H1 (cell line): Measurements from ENCODE around the gene KHDC4. TPM values are rescaled to one million over a fixed set of nuclear protein-coding genes. Genes with fewer than 3 reads are reported as not detected.
"Not testable (repeated sequence)": the region's sequence is repeated elsewhere in the genome, so short reads cannot be mapped to it uniquely, and the experiment has no call there.

Experiments
- CTCF ChIA-PET: fragments of 300-600 bp; sonication (Branson Sonifier 250); formaldehyde crosslinking; loops from one replicate; lab custom pipeline; 2021; ENCODE audit not compliant: partially characterized antibody; lab: Charles Lee
- POLR2A ChIA-PET: fragments of 300-600 bp; sonication (Branson Sonifier 250); formaldehyde crosslinking; loops from one replicate; lab custom pipeline; 2021; ENCODE audit warnings: inconsistent platforms; ENCODE audit not compliant: partially characterized antibody; lab: Charles Lee
- DNase-seq, 2 experiments: peaks; one replicate each; pipeline versions ENCODE4 v3.0.0 to v3.0.0-alpha.2; 2010 to 2022; ENCODE audit warnings: low spot score in 2 of 2, low read depth in 1 of 2, mixed read lengths in 1 of 2
- FAIRE-seq: peaks from 2 replicates; lab custom pipeline; 2011; peaks lifted over from hg19 to GRCh38; lab: Jason Lieb, UNC
- H2AFZ ChIP-seq: 2 replicates; pipeline ENCODE4 v1.8.1; 2012; ENCODE audit warnings: low read length, inconsistent platforms
- H2AK5ac ChIP-seq: 2 replicates; pipeline ENCODE4 v1.6.1; 2013; ENCODE audit warnings: low read depth, low read length
- H2BK120ac ChIP-seq: replicated peaks from 2 replicates; pipeline ENCODE3; 2013; ENCODE audit warnings: low read depth, low read length, inconsistent platforms
- H2BK12ac ChIP-seq: 2 replicates; pipeline ENCODE4 v1.6.1; 2013; ENCODE audit warnings: low read depth, low read length
- H2BK15ac ChIP-seq: 2 replicates; pipeline ENCODE4 v1.6.1; 2013; ENCODE audit warnings: low read length
- H2BK20ac ChIP-seq: 2 replicates; pipeline ENCODE4 v1.6.1; 2013; ENCODE audit warnings: low read length
- H2BK5ac ChIP-seq: 2 replicates; pipeline ENCODE4 v1.6.1; 2013; ENCODE audit warnings: low read depth, low read length
- H3K14ac ChIP-seq: 2 replicates; pipeline ENCODE4 v1.6.1; 2013; ENCODE audit warnings: inconsistent platforms; ENCODE audit not compliant: insufficient read length
- H3K18ac ChIP-seq: 2 replicates; pipeline ENCODE4 v1.6.1; 2013; ENCODE audit warnings: low read length; ENCODE audit errors: extremely low read depth
- H3K23ac ChIP-seq: 2 replicates; pipeline ENCODE4 v1.6.1; 2013; ENCODE audit warnings: inconsistent platforms; ENCODE audit not compliant: insufficient read length
- H3K23me2 ChIP-seq: 2 replicates; pipeline ENCODE4 v1.6.1; 2013; ENCODE audit warnings: low read depth, low read length
- H3K27ac ChIP-seq: 2 replicates; pipeline ENCODE4 v1.6.1; 2011; ENCODE audit warnings: low read depth, low read length, inconsistent platforms
- H3K27me3 ChIP-seq, 4 experiments: replicated peaks in 1 of 4; 1 replicate in 1 of 4; 2 replicates in 3 of 4; pipeline versions ENCODE4 v1.6.1 to v1.8.1; 2011 to 2013; ENCODE audit warnings: low read length in 3 of 4, mild to moderate bottlenecking in 3 of 4, inconsistent platforms in 2 of 4, mixed read lengths in 2 of 4, moderate library complexity in 1 of 4; ENCODE audit not compliant: control insufficient read depth in 3 of 4, insufficient read depth in 3 of 4; ENCODE audit errors: extremely low read depth in 1 of 4
- H3K36me3 ChIP-seq, 4 experiments: 2 replicates each; pipeline versions ENCODE4 v1.6.1 to v1.8.1; 2011 to 2013; ENCODE audit warnings: mild to moderate bottlenecking in 4 of 4, low read length in 3 of 4, moderate library complexity in 2 of 4, control low read depth in 1 of 4, inconsistent platforms in 1 of 4; ENCODE audit not compliant: insufficient read depth in 4 of 4, control insufficient read depth in 2 of 4
- H3K4ac ChIP-seq: replicated peaks from 2 replicates; pipeline ENCODE3; 2013; ENCODE audit warnings: low read length, low read depth, mixed read lengths, inconsistent platforms; ENCODE audit not compliant: insufficient read length
- H3K4me1 ChIP-seq, 4 experiments: replicated peaks in 1 of 4; 1 replicate in 1 of 4; 2 replicates in 3 of 4; pipeline versions ENCODE4 v1.6.1 to v1.8.1; 2011 to 2013; ENCODE audit warnings: low read length in 3 of 4, inconsistent platforms in 2 of 4, mixed read lengths in 1 of 4; ENCODE audit not compliant: insufficient read depth in 4 of 4, control insufficient read depth in 3 of 4
- H3K4me2 ChIP-seq, 2 experiments: 2 replicates each; pipeline versions ENCODE4 v1.6.1 to v1.8.1; 2011 to 2013; ENCODE audit warnings: low read depth in 2 of 2, low read length in 2 of 2, control low read depth in 1 of 2, inconsistent platforms in 1 of 2, mild to moderate bottlenecking in 1 of 2; ENCODE audit not compliant: insufficient read depth in 1 of 2
- H3K4me3 ChIP-seq, 4 experiments: fragments of 200-600, 300-600 bp in 1 of 4; sonication (generic), shearing (Covaris generic), sonication (Bioruptor Twin) in 1 of 4; 2 replicates each; pipeline versions ENCODE4 v1.5.1 to v1.8.1; 2011 to 2016; ENCODE audit warnings: low read length in 4 of 4, low read depth in 3 of 4, control low read depth in 2 of 4, inconsistent platforms in 2 of 4, mild to moderate bottlenecking in 2 of 4, mixed read lengths in 1 of 4, moderate library complexity in 1 of 4; ENCODE audit not compliant: insufficient read depth in 2 of 4; ENCODE audit errors: extremely low read depth in 1 of 4
- H3K56ac ChIP-seq: replicated peaks from 2 replicates; pipeline ENCODE3; 2013; ENCODE audit warnings: low read depth, mild to moderate bottlenecking, mixed read lengths, low read length, inconsistent platforms; ENCODE audit not compliant: insufficient read length
- H3K79me1 ChIP-seq: 2 replicates; pipeline ENCODE4 v1.6.1; 2013; ENCODE audit warnings: low read depth, low read length, control low read depth
- H3K79me2 ChIP-seq, 2 experiments: 2 replicates each; pipeline versions ENCODE4 v1.6.1 to v1.8.1; 2012 to 2013; ENCODE audit warnings: low read length in 2 of 2, mild to moderate bottlenecking in 2 of 2, inconsistent platforms in 1 of 2; ENCODE audit not compliant: insufficient read depth in 2 of 2, control insufficient read depth in 1 of 2
- H3K9ac ChIP-seq, 4 experiments: replicated peaks in 1 of 4; 1 replicate in 1 of 4; 2 replicates in 3 of 4; pipeline versions ENCODE4 v1.6.1 to v1.8.1; 2011 to 2013; ENCODE audit warnings: low read depth in 3 of 4, low read length in 3 of 4, control low read depth in 2 of 4, mild to moderate bottlenecking in 2 of 4, moderate library complexity in 2 of 4, inconsistent platforms in 1 of 4; ENCODE audit errors: extremely low read depth in 1 of 4
- H3K9me3 ChIP-seq, 2 experiments: 2 replicates each; pipeline versions ENCODE4 v1.6.1 to v1.8.1; 2012 to 2013; ENCODE audit warnings: mild to moderate bottlenecking in 2 of 2, moderate library complexity in 2 of 2, control low read depth in 1 of 2, inconsistent platforms in 1 of 2, low read depth in 1 of 2, low read length in 1 of 2, mixed read lengths in 1 of 2; ENCODE audit not compliant: insufficient read depth in 2 of 2
- H4K20me1 ChIP-seq, 2 experiments: replicated peaks in 1 of 2; 2 replicates each; pipeline versions ENCODE3 to v1.8.1; 2011 to 2013; ENCODE audit warnings: inconsistent platforms in 2 of 2, low read length in 2 of 2, mild to moderate bottlenecking in 1 of 2; ENCODE audit not compliant: insufficient read depth in 2 of 2, control insufficient read depth in 1 of 2
- H4K5ac ChIP-seq: 2 replicates; pipeline ENCODE4 v1.6.1; 2013; ENCODE audit warnings: low read length, low read depth, mixed read lengths, inconsistent platforms; ENCODE audit not compliant: insufficient read length
- H4K8ac ChIP-seq: 2 replicates; pipeline ENCODE4 v1.8.0; 2013; ENCODE audit warnings: mild to moderate bottlenecking, moderate library complexity, low read length, inconsistent platforms; ENCODE audit not compliant: insufficient read depth; ENCODE audit errors: extremely low read depth
- H4K91ac ChIP-seq: replicated peaks from 2 replicates; pipeline ENCODE3; 2013; ENCODE audit warnings: low read length, mixed read lengths, inconsistent platforms; ENCODE audit not compliant: insufficient read length
- WGBS, 2 experiments: shearing (Covaris generic) in 1 of 2; methylation state at CpG; one replicate each; pipeline versions ENCODE4 v1.1.6 to v1.1.7; 2013 to 2015; ENCODE audit warnings: low lambda C conversion rate in 2 of 2, mixed read lengths in 2 of 2, inconsistent platforms in 1 of 2, low coverage in 1 of 2, missing lambda C conversion rate in 1 of 2; ENCODE audit not compliant: insufficient replicate concordance in 2 of 2, insufficient coverage in 1 of 2, insufficient read length in 1 of 2; ENCODE audit errors: extremely low coverage in 1 of 2, missing lambda C conversion rate in 1 of 2; 5-methylcytosine and 5-hydroxymethylcytosine counted together
- polyA plus RNA-seq, 7 experiments: library from polyadenylated mRNA; depleted of rRNA in 3 of 7; stranded (reverse) in 5 of 7; unstranded in 2 of 7; fragments of >200 nt in 5 of 7; fragments of 200-250 nt in 2 of 7; gene quantifications; 1 replicate in 5 of 7; 2 replicates in 1 of 7; 4 replicates in 1 of 7; pipeline versions ENCODE4 v1.2.1 to v1.2.3, GENCODE V29; 2011 to 2013; ENCODE audit warnings: missing spikeins in 2 of 7, mixed read lengths in 2 of 7
- total RNA-seq: library from RNA; stranded (reverse); fragmentation: NEBNext Ultra II Directional; extraction: Animal tissue kit (Norgen Biotek cat#: 25700); gene quantifications from 2 replicates; pipeline ENCODE4 v1.2.1, GENCODE V29; 2021

The KHDC4 gene
- total and polyA plus RNA-seq, 2 of the 8 experiments (the other 6 are each of a cell fraction or from before 2014, with no cell fraction given), result 56.6 to 81.1 TPM

GRCh38 chr1:155896476-155896875 lies 37.7 kb downstream of the KHDC4 start:
- not testable (repeated sequence) for H2BK120ac ChIP-seq, H3K9me3 ChIP-seq, H3K4me1 ChIP-seq, H3K79me2 ChIP-seq, H4K20me1 ChIP-seq, H3K27me3 ChIP-seq, H4K5ac ChIP-seq, H3K9ac ChIP-seq, H3K79me1 ChIP-seq, DNase-seq, H3K4me3 ChIP-seq, H3K27ac ChIP-seq, H4K8ac ChIP-seq, H2BK12ac ChIP-seq, H3K4me2 ChIP-seq, H2BK5ac ChIP-seq, FAIRE-seq, H3K23ac ChIP-seq, H2AFZ ChIP-seq, H4K91ac ChIP-seq, H3K4ac ChIP-seq, H3K18ac ChIP-seq, H2BK15ac ChIP-seq, H3K14ac ChIP-seq, H3K56ac ChIP-seq, H2BK20ac ChIP-seq, H3K23me2 ChIP-seq, H2AK5ac ChIP-seq
- ChIA-PET CTCF (interaction anchor here (0.6 kb wide), 1 partner anchor 110 kb away, joined by 3 read pairs; no protein-coding TSS in a partner anchor), POLR2A (interaction anchor here (0.8 kb wide), 1 partner anchor 28 kb away, joined by 3 read pairs; no protein-coding TSS in a partner anchor)
- 92% methylated on average over 8 of the region's 8 CpGs; no CpG with 5 or more reads in 1 of the 2 experiments for WGBS, 2 experiments
- peaks cover 13 to 36% (median 24%) of the 10 kb centered on the region in 4 experiments for H3K36me3 ChIP-seq

GRCh38 chr1:155895617-155896016 lies 38.6 kb downstream of the KHDC4 start:
- not testable (repeated sequence) for H3K27me3 ChIP-seq, H3K4me2 ChIP-seq, H3K23me2 ChIP-seq, H2BK20ac ChIP-seq, DNase-seq, H3K79me2 ChIP-seq, H3K79me1 ChIP-seq, H2BK12ac ChIP-seq, H2AK5ac ChIP-seq, H4K20me1 ChIP-seq, H3K27ac ChIP-seq, FAIRE-seq, H3K4ac ChIP-seq, H2BK5ac ChIP-seq, H3K18ac ChIP-seq, H4K5ac ChIP-seq, H4K91ac ChIP-seq, H4K8ac ChIP-seq, H2BK120ac ChIP-seq, H3K9ac ChIP-seq, H3K4me3 ChIP-seq, H2AFZ ChIP-seq, H3K14ac ChIP-seq, H3K4me1 ChIP-seq, H3K23ac ChIP-seq, H3K56ac ChIP-seq, H2BK15ac ChIP-seq, H3K9me3 ChIP-seq
- CTCF ChIA-PET, result interaction anchor here (0.6 to 1.2 kb wide), 4 partner anchors 8 to 105 kb away, joined by 3 to 4 read pairs (median 3); no protein-coding TSS in a partner anchor
- POLR2A ChIA-PET, result interaction anchor here (0.6 to 1.6 kb wide), 8 partner anchors 13 to 243 kb away, joined by 3 to 6 read pairs (median 3); no protein-coding TSS in a partner anchor
- H3K36me3 ChIP-seq, result peaks cover 13 to 28% (median 20%) of the 10 kb centered on the region in 4 experiments
- 97% methylated on average over 6 of the region's 6 CpGs; no CpG with 5 or more reads in 1 of the 2 experiments for WGBS, 2 experiments
